Activated T-cell treated with anti-CD3 and anti-CD28 coated beads, Interleukin-2, amount 50 U/mL, for 4 hours (primary cell): ENCODE data around the gene NRXN3. TPM values are rescaled to one million over a fixed set of nuclear protein-coding genes. Genes with fewer than 3 reads are reported as not detected.

Experiments used
- ATAC-seq, 2 donors: fragments of 200-7000 bp; cut with Tn5 transposase; one replicate each; pipeline ENCODE4 v1.10.0; 2021
- DNase-seq: peaks from one replicate; pipeline ENCODE4 v3.0.0-alpha.2; 2020
- H3K27me3 Mint-ChIP-seq: one replicate; pipeline ENCODE4 v1.8.0; 2021; ENCODE audit warnings: low read depth, mixed read lengths
- H3K36me3 Mint-ChIP-seq: one replicate; pipeline ENCODE4 v1.8.0; 2022; ENCODE audit warnings: mixed read lengths; ENCODE audit not compliant: insufficient read depth
- H3K4me1 Mint-ChIP-seq: one replicate; pipeline ENCODE4 v1.8.0; 2021; ENCODE audit warnings: low read depth, mixed read lengths
- H3K4me3 Mint-ChIP-seq: one replicate; pipeline ENCODE4 v1.8.0; 2021; ENCODE audit warnings: mild to moderate bottlenecking, moderate library complexity, mixed read lengths
- H3K9me3 Mint-ChIP-seq: one replicate; pipeline ENCODE4 v1.8.0; 2021; ENCODE audit warnings: mixed read lengths
- total RNA-seq, 3 donors: library from RNA; stranded (reverse); gene quantifications; one replicate each; pipeline ENCODE4 v1.2.1, GENCODE V29; 2021

NRXN3 gene
- total RNA-seq, 3 donors from 2014 or later, result not detected

GRCh38 chr14:78154827-78155226 lies 15.3 kb upstream of the NRXN3 start:
- Mint-ChIP-seq H3K9me3 (no peaks in the 10 kb centered on the region), H3K4me3 (no peak overlapping the region), H3K4me1 (no peaks in the 10 kb centered on the region), H3K36me3 (no peaks in the 10 kb centered on the region), H3K27me3 (peaks cover 2% of the 10 kb centered on the region)
- ATAC-seq (no peak), DNase-seq (no peak)

GRCh38 chr14:78156196-78156595 lies 14.0 kb upstream of the NRXN3 start:
- Mint-ChIP-seq H3K36me3 (no peaks in the 10 kb centered on the region), H3K4me1 (no peaks in the 10 kb centered on the region), H3K9me3 (no peaks in the 10 kb centered on the region), H3K4me3 (no peak overlapping the region), H3K27me3 (peaks cover 2% of the 10 kb centered on the region)
- ATAC-seq (no peak), DNase-seq (no peak)

- H3K27me3 Mint-ChIP-seq, result peaks cover 12% of the 10 kb centered on the region
- H3K9me3 Mint-ChIP-seq, result no peaks in the 10 kb centered on the region
Measured at GRCh38 chr14:78157494-78158437, 12.4 kb upstream of the NRXN3 start.

GRCh38 chr14:78162202-78162601 lies 8.0 kb upstream of the NRXN3 start:
- no peak for DNase-seq
- Mint-ChIP-seq H3K4me1 (no peaks in the 10 kb centered on the region), H3K36me3 (no peaks in the 10 kb centered on the region), H3K27me3 (peaks cover 21% of the 10 kb centered on the region), H3K9me3 (no peaks in the 10 kb centered on the region), H3K4me3 (no peak overlapping the region)
- no peak for ATAC-seq

More at GRCh38 chr14:78157494-78158437, 12.4 kb upstream of the NRXN3 start:
- no peak overlapping the region for H3K4me3 Mint-ChIP-seq
- no peaks in the 10 kb centered on the region for H3K36me3 Mint-ChIP-seq
- no peak for ATAC-seq
- no peaks in the 10 kb centered on the region for H3K4me1 Mint-ChIP-seq
- DNase-seq, result no peak

- Mint-ChIP-seq H3K4me3 (no peak overlapping the region), H3K36me3 (no peaks in the 10 kb centered on the region), H3K4me1 (no peaks in the 10 kb centered on the region), H3K9me3 (no peaks in the 10 kb centered on the region), H3K27me3 (peaks cover 25% of the 10 kb centered on the region)
- DNase-seq (no peak), ATAC-seq (no peak)
Measured at GRCh38 chr14:78164226-78164853, 5.8 kb upstream of the NRXN3 start.

- DNase-seq, result no peak
- H3K27me3 Mint-ChIP-seq, result peaks cover 10% of the 10 kb centered on the region
- ATAC-seq, result no peak
- H3K4me1 Mint-ChIP-seq, result no peaks in the 10 kb centered on the region
- H3K4me3 Mint-ChIP-seq, result no peak overlapping the region
- no peaks in the 10 kb centered on the region for H3K9me3 Mint-ChIP-seq
- no peaks in the 10 kb centered on the region for H3K36me3 Mint-ChIP-seq
Measured at GRCh38 chr14:78172428-78172827, 2.3 kb downstream of the NRXN3 start.

GRCh38 chr14:78173346-78174035 lies 3.3 kb downstream of the NRXN3 start:
- no peaks in the 10 kb centered on the region for H3K36me3 Mint-ChIP-seq
- DNase-seq (no peak), ATAC-seq (no peak)
- H3K9me3 Mint-ChIP-seq, result no peaks in the 10 kb centered on the region
- no peaks in the 10 kb centered on the region for H3K4me1 Mint-ChIP-seq
- H3K4me3 Mint-ChIP-seq, result no peak overlapping the region
- H3K27me3 Mint-ChIP-seq, result peaks cover 8% of the 10 kb centered on the region

GRCh38 chr14:78175412-78175811 lies 5.2 kb downstream of the NRXN3 start:
- Mint-ChIP-seq H3K36me3 (no peaks in the 10 kb centered on the region), H3K27me3 (peaks cover 11% of the 10 kb centered on the region), H3K4me1 (no peaks in the 10 kb centered on the region), H3K9me3 (no peaks in the 10 kb centered on the region), H3K4me3 (no peak overlapping the region)
- ATAC-seq (no peak), DNase-seq (no peak)

- H3K4me1 Mint-ChIP-seq, result no peaks in the 10 kb centered on the region
- H3K36me3 Mint-ChIP-seq, result no peaks in the 10 kb centered on the region
- no peak for DNase-seq
- peaks cover 4% of the 10 kb centered on the region for H3K27me3 Mint-ChIP-seq
- H3K4me3 Mint-ChIP-seq, result no peak overlapping the region
- no peaks in the 10 kb centered on the region for H3K9me3 Mint-ChIP-seq
- no peak for ATAC-seq
Measured at GRCh38 chr14:78178071-78178470, 7.9 kb downstream of the NRXN3 start.

GRCh38 chr14:78178971-78179370 lies 8.8 kb downstream of the NRXN3 start:
- no peaks in the 10 kb centered on the region for H3K9me3 Mint-ChIP-seq
- H3K4me1 Mint-ChIP-seq, result no peaks in the 10 kb centered on the region
- no peak overlapping the region for H3K4me3 Mint-ChIP-seq
- peaks cover 4% of the 10 kb centered on the region for H3K27me3 Mint-ChIP-seq
- no peak for ATAC-seq
- no peak for DNase-seq
- no peaks in the 10 kb centered on the region for H3K36me3 Mint-ChIP-seq

- no peaks in the 10 kb centered on the region for H3K36me3 Mint-ChIP-seq
- no peak overlapping the region for H3K4me3 Mint-ChIP-seq
- H3K27me3 Mint-ChIP-seq, result peaks cover 4% of the 10 kb centered on the region
- no peak for ATAC-seq
- H3K4me1 Mint-ChIP-seq, result no peaks in the 10 kb centered on the region
- no peaks in the 10 kb centered on the region for H3K9me3 Mint-ChIP-seq
- no peak for DNase-seq
Measured at GRCh38 chr14:78181270-78181669, 11.1 kb downstream of the NRXN3 start.

- ATAC-seq (no peak), DNase-seq (no peak)
Measured at GRCh38 chr14:78182722-78183121, 12.5 kb downstream of the NRXN3 start.

GRCh38 chr14:78184157-78184556 lies 14.0 kb downstream of the NRXN3 start:
- Mint-ChIP-seq H3K36me3 (no peaks in the 10 kb centered on the region), H3K4me1 (no peaks in the 10 kb centered on the region), H3K9me3 (no peaks in the 10 kb centered on the region), H3K27me3 (peaks cover 4% of the 10 kb centered on the region), H3K4me3 (no peak overlapping the region)
- DNase-seq (no peak), ATAC-seq (no peak)

More at GRCh38 chr14:78182722-78183121, 12.5 kb downstream of the NRXN3 start:
- H3K27me3 Mint-ChIP-seq, result peaks cover 4% of the 10 kb centered on the region
- H3K36me3 Mint-ChIP-seq, result no peaks in the 10 kb centered on the region
- H3K4me3 Mint-ChIP-seq, result no peak overlapping the region
- no peaks in the 10 kb centered on the region for H3K9me3 Mint-ChIP-seq
- H3K4me1 Mint-ChIP-seq, result no peaks in the 10 kb centered on the region

- no peaks in the 10 kb centered on the region for H3K4me1 Mint-ChIP-seq
- H3K27me3 Mint-ChIP-seq, result peaks cover 3% of the 10 kb centered on the region
- no peak overlapping the region for H3K4me3 Mint-ChIP-seq
- ATAC-seq (no peak), DNase-seq (no peak)
- H3K9me3 Mint-ChIP-seq, result no peaks in the 10 kb centered on the region
- H3K36me3 Mint-ChIP-seq, result no peaks in the 10 kb centered on the region
Measured at GRCh38 chr14:78186277-78186676, 16.1 kb downstream of the NRXN3 start.
